VCaP (cell line): ENCODE data around the gene PLEKHM2.

ENCODE experiments used
- H3K27ac ChIP-seq: fragments of 450-650 bp; 2 replicates; pipeline ENCODE4 v1.5.1; 2017
- CTCF ChIP-seq: fragments of 450-650 bp; conservative IDR thresholded peaks from 2 replicates; pipeline ENCODE4 v1.5.1; 2017; ENCODE audit warnings: mild to moderate bottlenecking, moderate library complexity

The PLEKHM2 gene

GRCh38 chr1:15738416-15739113 lies 54.4 kb downstream of the PLEKHM2 start:
- no peak overlapping the region for H3K27ac ChIP-seq
- TF ChIP-seq CTCF, result no peak

GRCh38 chr1:15739259-15739658 lies 55.1 kb downstream of the PLEKHM2 start:
- TF ChIP-seq CTCF, result no peak

GRCh38 chr1:15739745-15740144 lies 55.6 kb downstream of the PLEKHM2 start:
- peak; percentile 35; the same call in 1 of the 2 replicates for TF ChIP-seq CTCF
- H3K27ac ChIP-seq, result no peak overlapping the region

More at GRCh38 chr1:15739259-15739658, 55.1 kb downstream of the PLEKHM2 start:
- no peak overlapping the region for H3K27ac ChIP-seq

- TF ChIP-seq CTCF, result peak; percentile 96
- H3K27ac ChIP-seq, result no peak overlapping the region
Measured at GRCh38 chr1:15740924-15741850, 57.1 kb downstream of the PLEKHM2 start.

- no peak within 1 kb of the TSS for H3K27ac ChIP-seq
- no peak for TF ChIP-seq CTCF
Measured at GRCh38 chr1:15742339-15742801, 58.2 kb downstream of the PLEKHM2 start, which contains the start of gene TMEM82. TMEM82 (plus strand) TSS chr1:15742499; CDS start chr1:15742560, 61 bp downstream.

GRCh38 chr1:15744122-15744679 lies 60.1 kb downstream of the PLEKHM2 start:
- no peak for TF ChIP-seq CTCF
- H3K27ac ChIP-seq, result no peak overlapping the region

GRCh38 chr1:15747378-15747777 lies 63.3 kb downstream of the PLEKHM2 start:
- H3K27ac ChIP-seq, result no peak overlapping the region
- TF ChIP-seq CTCF, result no peak
